ENCODE results near the gene TSNAX. TPM values are rescaled to one million over a fixed set of nuclear protein-coding genes. Genes with fewer than 3 reads are reported as not detected.

The TSNAX gene
- total and polyA plus RNA-seq, 9 of the 15 experiments (the other 6 are each of a cell fraction or from before 2014, with no cell fraction given) = 33.8 to 102 (median 61.2) TPM

DNA sequence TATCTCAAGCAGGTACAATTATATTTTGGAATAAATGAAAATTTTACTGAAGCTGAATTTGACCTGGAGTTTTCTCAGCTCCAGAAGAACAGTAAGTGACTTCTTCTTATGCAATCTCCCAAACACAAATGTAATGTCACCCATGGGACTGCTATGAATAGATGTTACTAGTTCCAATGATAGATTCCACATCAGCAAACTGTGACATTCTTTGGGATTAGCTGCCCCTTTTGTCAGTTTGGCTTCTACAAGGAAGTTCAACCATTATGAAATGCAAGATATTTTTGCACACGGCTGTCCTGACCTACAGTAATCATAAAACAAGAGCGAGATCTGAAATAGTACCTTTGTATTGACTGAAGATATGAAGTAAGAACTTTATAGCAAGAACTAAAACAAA lies 27.8 kb upstream of the TSNAX start:
- WGBS (ENCODE audit: insufficient coverage, low coverage, missing lambda C conversion rate) = 2% methylated on average over 2 of the region's 2 CpGs
- POLR2A ChIA-PET = no interaction called here
- Histone ChIP-seq H3K9me1 (ENCODE audit: control insufficient read depth, insufficient read depth, low read length) (no peaks in the 10 kb centered on the region), H3K27ac (ENCODE audit: extremely low read depth, low read depth, low read length) (no peak overlapping the region), H3K79me2 (ENCODE audit: control insufficient read depth, insufficient read depth, low read length) (no peaks in the 10 kb centered on the region), H3K4me2 (ENCODE audit: insufficient read depth, low read length) (no peak overlapping the region), H2AFZ (ENCODE audit: low read depth, low read length) (no peak overlapping the region), H3K36me3 (ENCODE audit: control insufficient read depth, insufficient read depth, low read length) (no peaks in the 10 kb centered on the region), H3K4me1 (replicated peaks in 1 of 2; ENCODE audit: control insufficient read depth in 2 of 2, insufficient read depth in 2 of 2, low read length in 2 of 2) (no peaks in the 10 kb centered on the region), H3K4me3 (no peak overlapping the region), H3K9me3 (replicated peaks; ENCODE audit: control insufficient read depth, insufficient read depth, low read depth, low read length) (0 out of 2 replicates have a peak, but pooled peaks cover 3% of the 10 kb centered on the region), H3K9ac (ENCODE audit: insufficient read depth in 1 of 2, low read depth in 2 of 2, low read length in 2 of 2) (no peak overlapping the region), H4K20me1 (replicated peaks; ENCODE audit: control insufficient read depth, insufficient read depth, low read length) (no peaks in the 10 kb centered on the region), H3K27me3 (ENCODE audit: control insufficient read depth in 2 of 2, insufficient read depth in 2 of 2, low read length in 2 of 2) (no peaks in the 10 kb centered on the region)
- ATAC-seq (no peak), FAIRE-seq (no peak), DNase-seq (ENCODE audit: extremely low read depth in 1 of 4, low spot score in 3 of 4) (no peak)
- in situ Hi-C loops (cut with MboI) (no loop called here), intact Hi-C loops (cut with micrococcal nuclease) (no loop called here)
- CTCF ChIA-PET (ENCODE audit: low intra/inter-chr PET ratio) = no interaction called here
- BruUV-seq (replicated peaks) = no TSS peak
- TF ChIP-seq HDAC1 (IDR thresholded peaks at IDR 0.05) = no peak
- TF ChIP-seq WHSC1 (IDR thresholded peaks at IDR 0.05; ENCODE audit: low read length) = no peak
- TF ChIP-seq ZNF586 (CRISPR knock-in tag; conservative IDR thresholded peaks at IDR 0.05) = no peak
- TF ChIP-seq XRCC5 (IDR thresholded peaks at IDR 0.05; ENCODE audit: low read depth, low read length) = no peak
- TF ChIP-seq ZC3H8 (IDR thresholded peaks at IDR 0.05) = no peak
- TF ChIP-seq, protein P1, sequence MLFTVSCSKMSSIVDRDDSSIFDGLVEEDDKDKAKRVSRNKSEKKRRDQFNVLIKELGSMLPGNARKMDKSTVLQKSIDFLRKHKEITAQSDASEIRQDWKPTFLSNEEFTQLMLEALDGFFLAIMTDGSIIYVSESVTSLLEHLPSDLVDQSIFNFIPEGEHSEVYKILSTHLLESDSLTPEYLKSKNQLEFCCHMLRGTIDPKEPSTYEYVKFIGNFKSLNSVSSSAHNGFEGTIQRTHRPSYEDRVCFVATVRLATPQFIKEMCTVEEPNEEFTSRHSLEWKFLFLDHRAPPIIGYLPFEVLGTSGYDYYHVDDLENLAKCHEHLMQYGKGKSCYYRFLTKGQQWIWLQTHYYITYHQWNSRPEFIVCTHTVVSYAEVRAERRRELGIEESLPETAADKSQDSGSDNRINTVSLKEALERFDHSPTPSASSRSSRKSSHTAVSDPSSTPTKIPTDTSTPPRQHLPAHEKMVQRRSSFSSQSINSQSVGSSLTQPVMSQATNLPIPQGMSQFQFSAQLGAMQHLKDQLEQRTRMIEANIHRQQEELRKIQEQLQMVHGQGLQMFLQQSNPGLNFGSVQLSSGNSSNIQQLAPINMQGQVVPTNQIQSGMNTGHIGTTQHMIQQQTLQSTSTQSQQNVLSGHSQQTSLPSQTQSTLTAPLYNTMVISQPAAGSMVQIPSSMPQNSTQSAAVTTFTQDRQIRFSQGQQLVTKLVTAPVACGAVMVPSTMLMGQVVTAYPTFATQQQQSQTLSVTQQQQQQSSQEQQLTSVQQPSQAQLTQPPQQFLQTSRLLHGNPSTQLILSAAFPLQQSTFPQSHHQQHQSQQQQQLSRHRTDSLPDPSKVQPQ (CRISPR knock-in tag; IDR thresholded peaks at IDR 0.05; ENCODE audit: borderline replicate concordance) = no peak
- no peak for TF ChIP-seq ASH1L (IDR thresholded peaks at IDR 0.05; ENCODE audit: borderline replicate concordance, low read depth, partially characterized antibody)
- no peak for TF ChIP-seq IRF2 (CRISPR knock-in tag; IDR thresholded peaks at IDR 0.05)
- TF ChIP-seq, protein P2, sequence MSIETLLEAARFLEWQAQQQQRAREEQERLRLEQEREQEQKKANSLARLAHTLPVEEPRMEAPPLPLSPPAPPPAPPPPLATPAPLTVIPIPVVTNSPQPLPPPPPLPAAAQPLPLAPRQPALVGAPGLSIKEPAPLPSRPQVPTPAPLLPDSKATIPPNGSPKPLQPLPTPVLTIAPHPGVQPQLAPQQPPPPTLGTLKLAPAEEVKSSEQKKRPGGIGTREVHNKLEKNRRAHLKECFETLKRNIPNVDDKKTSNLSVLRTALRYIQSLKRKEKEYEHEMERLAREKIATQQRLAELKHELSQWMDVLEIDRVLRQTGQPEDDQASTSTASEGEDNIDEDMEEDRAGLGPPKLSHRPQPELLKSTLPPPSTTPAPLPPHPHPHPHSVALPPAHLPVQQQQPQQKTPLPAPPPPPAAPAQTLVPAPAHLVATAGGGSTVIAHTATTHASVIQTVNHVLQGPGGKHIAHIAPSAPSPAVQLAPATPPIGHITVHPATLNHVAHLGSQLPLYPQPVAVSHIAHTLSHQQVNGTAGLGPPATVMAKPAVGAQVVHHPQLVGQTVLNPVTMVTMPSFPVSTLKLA (conservative IDR thresholded peaks at IDR 0.05) = no peak
- TF ChIP-seq CEBPG (CRISPR knock-in tag; IDR thresholded peaks at IDR 0.05) = no peak
- no peak for TF ChIP-seq CEBPG (tag; conservative IDR thresholded peaks at IDR 0.05 in 1 of 2, IDR thresholded peaks at IDR 0.05 in 1 of 2)
- TF ChIP-seq, protein P3, sequence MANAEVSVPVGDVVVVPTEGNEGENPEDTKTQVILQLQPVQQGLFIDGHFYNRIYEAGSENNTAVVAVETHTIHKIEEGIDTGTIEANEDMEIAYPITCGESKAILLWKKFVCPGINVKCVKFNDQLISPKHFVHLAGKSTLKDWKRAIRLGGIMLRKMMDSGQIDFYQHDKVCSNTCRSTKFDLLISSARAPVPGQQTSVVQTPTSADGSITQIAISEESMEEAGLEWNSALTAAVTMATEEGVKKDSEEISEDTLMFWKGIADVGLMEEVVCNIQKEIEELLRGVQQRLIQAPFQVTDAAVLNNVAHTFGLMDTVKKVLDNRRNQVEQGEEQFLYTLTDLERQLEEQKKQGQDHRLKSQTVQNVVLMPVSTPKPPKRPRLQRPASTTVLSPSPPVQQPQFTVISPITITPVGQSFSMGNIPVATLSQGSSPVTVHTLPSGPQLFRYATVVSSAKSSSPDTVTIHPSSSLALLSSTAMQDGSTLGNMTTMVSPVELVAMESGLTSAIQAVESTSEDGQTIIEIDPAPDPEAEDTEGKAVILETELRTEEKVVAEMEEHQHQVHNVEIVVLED (CRISPR knock-in tag; IDR thresholded peaks at IDR 0.05) = no peak
- TF ChIP-seq, protein P4, sequence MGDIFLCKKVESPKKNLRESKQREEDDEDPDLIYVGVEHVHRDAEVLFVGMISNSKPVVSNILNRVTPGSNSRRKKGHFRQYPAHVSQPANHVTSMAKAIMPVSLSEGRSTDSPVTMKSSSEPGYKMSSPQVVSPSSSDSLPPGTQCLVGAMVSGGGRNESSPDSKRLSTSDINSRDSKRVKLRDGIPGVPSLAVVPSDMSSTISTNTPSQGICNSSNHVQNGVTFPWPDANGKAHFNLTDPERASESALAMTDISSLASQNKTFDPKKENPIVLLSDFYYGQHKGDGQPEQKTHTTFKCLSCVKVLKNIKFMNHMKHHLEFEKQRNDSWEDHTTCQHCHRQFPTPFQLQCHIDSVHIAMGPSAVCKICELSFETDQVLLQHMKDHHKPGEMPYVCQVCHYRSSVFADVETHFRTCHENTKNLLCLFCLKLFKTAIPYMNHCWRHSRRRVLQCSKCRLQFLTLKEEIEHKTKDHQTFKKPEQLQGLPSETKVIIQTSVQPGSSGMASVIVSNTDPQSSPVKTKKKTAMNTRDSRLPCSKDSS (IDR thresholded peaks at IDR 0.05; ENCODE audit: low read depth, partially characterized antibody) = no peak
- no peak for TF ChIP-seq MYNN (IDR thresholded peaks at IDR 0.05)
- TF ChIP-seq MYNN (CRISPR knock-in tag; IDR thresholded peaks at IDR 0.05) = no peak
